ENCODE data around the gene CMPK2.

GRCh38 chr2:6877402-6878304 lies 11.9 kb upstream of the CMPK2 start, which contains the start of gene RSAD2:
- TF ChIP-seq, protein P1, sequence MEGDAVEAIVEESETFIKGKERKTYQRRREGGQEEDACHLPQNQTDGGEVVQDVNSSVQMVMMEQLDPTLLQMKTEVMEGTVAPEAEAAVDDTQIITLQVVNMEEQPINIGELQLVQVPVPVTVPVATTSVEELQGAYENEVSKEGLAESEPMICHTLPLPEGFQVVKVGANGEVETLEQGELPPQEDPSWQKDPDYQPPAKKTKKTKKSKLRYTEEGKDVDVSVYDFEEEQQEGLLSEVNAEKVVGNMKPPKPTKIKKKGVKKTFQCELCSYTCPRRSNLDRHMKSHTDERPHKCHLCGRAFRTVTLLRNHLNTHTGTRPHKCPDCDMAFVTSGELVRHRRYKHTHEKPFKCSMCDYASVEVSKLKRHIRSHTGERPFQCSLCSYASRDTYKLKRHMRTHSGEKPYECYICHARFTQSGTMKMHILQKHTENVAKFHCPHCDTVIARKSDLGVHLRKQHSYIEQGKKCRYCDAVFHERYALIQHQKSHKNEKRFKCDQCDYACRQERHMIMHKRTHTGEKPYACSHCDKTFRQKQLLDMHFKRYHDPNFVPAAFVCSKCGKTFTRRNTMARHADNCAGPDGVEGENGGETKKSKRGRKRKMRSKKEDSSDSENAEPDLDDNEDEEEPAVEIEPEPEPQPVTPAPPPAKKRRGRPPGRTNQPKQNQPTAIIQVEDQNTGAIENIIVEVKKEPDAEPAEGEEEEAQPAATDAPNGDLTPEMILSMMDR (IDR thresholded peaks at IDR 0.05), result no peak
- TF ChIP-seq, protein P2, sequence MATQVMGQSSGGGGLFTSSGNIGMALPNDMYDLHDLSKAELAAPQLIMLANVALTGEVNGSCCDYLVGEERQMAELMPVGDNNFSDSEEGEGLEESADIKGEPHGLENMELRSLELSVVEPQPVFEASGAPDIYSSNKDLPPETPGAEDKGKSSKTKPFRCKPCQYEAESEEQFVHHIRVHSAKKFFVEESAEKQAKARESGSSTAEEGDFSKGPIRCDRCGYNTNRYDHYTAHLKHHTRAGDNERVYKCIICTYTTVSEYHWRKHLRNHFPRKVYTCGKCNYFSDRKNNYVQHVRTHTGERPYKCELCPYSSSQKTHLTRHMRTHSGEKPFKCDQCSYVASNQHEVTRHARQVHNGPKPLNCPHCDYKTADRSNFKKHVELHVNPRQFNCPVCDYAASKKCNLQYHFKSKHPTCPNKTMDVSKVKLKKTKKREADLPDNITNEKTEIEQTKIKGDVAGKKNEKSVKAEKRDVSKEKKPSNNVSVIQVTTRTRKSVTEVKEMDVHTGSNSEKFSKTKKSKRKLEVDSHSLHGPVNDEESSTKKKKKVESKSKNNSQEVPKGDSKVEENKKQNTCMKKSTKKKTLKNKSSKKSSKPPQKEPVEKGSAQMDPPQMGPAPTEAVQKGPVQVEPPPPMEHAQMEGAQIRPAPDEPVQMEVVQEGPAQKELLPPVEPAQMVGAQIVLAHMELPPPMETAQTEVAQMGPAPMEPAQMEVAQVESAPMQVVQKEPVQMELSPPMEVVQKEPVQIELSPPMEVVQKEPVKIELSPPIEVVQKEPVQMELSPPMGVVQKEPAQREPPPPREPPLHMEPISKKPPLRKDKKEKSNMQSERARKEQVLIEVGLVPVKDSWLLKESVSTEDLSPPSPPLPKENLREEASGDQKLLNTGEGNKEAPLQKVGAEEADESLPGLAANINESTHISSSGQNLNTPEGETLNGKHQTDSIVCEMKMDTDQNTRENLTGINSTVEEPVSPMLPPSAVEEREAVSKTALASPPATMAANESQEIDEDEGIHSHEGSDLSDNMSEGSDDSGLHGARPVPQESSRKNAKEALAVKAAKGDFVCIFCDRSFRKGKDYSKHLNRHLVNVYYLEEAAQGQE (IDR thresholded peaks at IDR 0.05; ENCODE audit: insufficient read depth in 1 of 2, low read depth in 2 of 2, low read length in 1 of 2), result no peak
- no peak for TF ChIP-seq POLR2AphosphoS5 (IDR thresholded peaks at IDR 0.05; ENCODE audit: low read depth, low read length)
- no peak for TF ChIP-seq SIN3A (IDR thresholded peaks at IDR 0.05; ENCODE audit: borderline replicate concordance, insufficient read depth, low read depth, low read length)
- TF ChIP-seq TCF7L2 (IDR thresholded peaks at IDR 0.05; ENCODE audit: low read depth, low read length), result no peak

All from Panc1 (cell line).